Peyer's patch (tissue), 4 donors: ENCODE measurements around the gene TM4SF20. TPM values are rescaled to one million over a fixed set of nuclear protein-coding genes. Genes with fewer than 3 reads are reported as not detected.
"Not testable (repeated sequence)": the region's sequence is repeated elsewhere in the genome, so short reads cannot be mapped to it uniquely, and the experiment has no call there.

Source experiments
- DNase-seq, 3 donors: peaks; one replicate each; pipeline ENCODE4 v3.0.0-alpha.2; 2017 to 2019
- H3K27ac ChIP-seq, 4 donors: fragments of 200-600 bp; sonication (generic); one replicate each; pipeline ENCODE4 v1.5.1; 2016 to 2019
- H3K27me3 ChIP-seq, 2 donors: fragments of 200-600 bp; sonication (generic); one replicate each; pipeline ENCODE4 v1.5.1; 2019
- H3K36me3 ChIP-seq, 3 donors: fragments of 200-600 bp; sonication (generic); one replicate each; pipeline ENCODE4 v1.5.1; 2016 to 2019
- H3K4me1 ChIP-seq, 4 donors: fragments of 200-600 bp; sonication (generic); one replicate each; pipeline ENCODE4 v1.5.1; 2016 to 2019
- H3K4me3 ChIP-seq, 4 donors: fragments of 200-600 bp; sonication (generic); 1 replicate in 3 of 4; 2 replicates in 1 of 4; pipeline ENCODE4 v1.5.1; 2016 to 2019; ENCODE audit warnings: mild to moderate bottlenecking in 1 of 4
- H3K9me3 ChIP-seq, 4 donors: fragments of 200-600 bp; sonication (generic); one replicate each; pipeline ENCODE4 v1.5.1; 2016 to 2019; ENCODE audit warnings: mild to moderate bottlenecking in 1 of 4
- POLR2A ChIP-seq, 2 donors: fragments of 450-650 bp; IDR thresholded peaks; one replicate each; pipeline ENCODE4 v1.5.1; 2017; ENCODE audit warnings: antibody characterized with exemption in 2 of 2, mild to moderate bottlenecking in 2 of 2, moderate library complexity in 2 of 2
- total RNA-seq, 4 donors: library from RNA; depleted of rRNA; stranded (reverse); fragments of >200 nt; gene quantifications; one replicate each; pipeline ENCODE4 v1.1.0, GENCODE V29; 2016
- TF ChIP-seq, protein P1 (sequence below), 6 experiments: fragments of 450-650 bp in 4 of 6; fragments of 200-600 bp in 2 of 6; sonication (generic) in 1 of 6; IDR thresholded peaks; one replicate each; pipeline ENCODE4 v1.5.1; 2017 to 2019; ENCODE audit warnings: antibody characterized with exemption in 6 of 6, mild to moderate bottlenecking in 3 of 6, moderate library complexity in 1 of 6

TM4SF20 gene
- total RNA-seq, 4 donors from 2014 or later, result 4.1 to 489 (median 221) TPM

DNA sequence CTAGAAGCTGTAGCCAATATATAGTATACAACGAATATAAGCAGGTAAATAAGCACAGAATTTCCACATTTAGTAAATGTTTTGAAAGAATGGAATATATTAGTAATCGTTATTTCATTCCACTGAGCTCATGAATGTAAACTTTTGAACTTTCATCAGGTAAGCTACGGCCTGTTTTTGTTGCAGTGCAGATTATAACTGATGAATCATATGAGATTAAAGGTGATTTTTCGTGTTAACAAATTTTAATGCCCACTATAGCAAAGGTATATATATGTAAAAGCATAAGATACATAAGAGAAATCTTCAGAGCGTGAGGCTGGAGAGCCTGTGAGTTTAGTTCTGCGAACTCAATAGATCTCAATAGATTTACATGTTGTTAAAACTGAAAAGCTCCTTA is 7.5 kb upstream of the TM4SF20 start:
- no peak for DNase-seq
- H3K4me3 ChIP-seq, result no peak overlapping the region
- no peaks in the 10 kb centered on the region for H3K27me3 ChIP-seq
- no peaks in the 10 kb centered on the region for H3K36me3 ChIP-seq
- peaks cover 0 to 13% (median 0%) of the 10 kb centered on the region in 4 donors for H3K4me1 ChIP-seq
- TF ChIP-seq, protein P1, sequence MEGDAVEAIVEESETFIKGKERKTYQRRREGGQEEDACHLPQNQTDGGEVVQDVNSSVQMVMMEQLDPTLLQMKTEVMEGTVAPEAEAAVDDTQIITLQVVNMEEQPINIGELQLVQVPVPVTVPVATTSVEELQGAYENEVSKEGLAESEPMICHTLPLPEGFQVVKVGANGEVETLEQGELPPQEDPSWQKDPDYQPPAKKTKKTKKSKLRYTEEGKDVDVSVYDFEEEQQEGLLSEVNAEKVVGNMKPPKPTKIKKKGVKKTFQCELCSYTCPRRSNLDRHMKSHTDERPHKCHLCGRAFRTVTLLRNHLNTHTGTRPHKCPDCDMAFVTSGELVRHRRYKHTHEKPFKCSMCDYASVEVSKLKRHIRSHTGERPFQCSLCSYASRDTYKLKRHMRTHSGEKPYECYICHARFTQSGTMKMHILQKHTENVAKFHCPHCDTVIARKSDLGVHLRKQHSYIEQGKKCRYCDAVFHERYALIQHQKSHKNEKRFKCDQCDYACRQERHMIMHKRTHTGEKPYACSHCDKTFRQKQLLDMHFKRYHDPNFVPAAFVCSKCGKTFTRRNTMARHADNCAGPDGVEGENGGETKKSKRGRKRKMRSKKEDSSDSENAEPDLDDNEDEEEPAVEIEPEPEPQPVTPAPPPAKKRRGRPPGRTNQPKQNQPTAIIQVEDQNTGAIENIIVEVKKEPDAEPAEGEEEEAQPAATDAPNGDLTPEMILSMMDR (IDR thresholded peaks at IDR 0.05), result no peak
- no peak for TF ChIP-seq POLR2A (IDR thresholded peaks at IDR 0.05)
- no peaks in the 10 kb centered on the region for H3K9me3 ChIP-seq
- peak overlapping the region in 3 of 4 donors; percentile 9 to 72 (median 27) for H3K27ac ChIP-seq

DNA sequence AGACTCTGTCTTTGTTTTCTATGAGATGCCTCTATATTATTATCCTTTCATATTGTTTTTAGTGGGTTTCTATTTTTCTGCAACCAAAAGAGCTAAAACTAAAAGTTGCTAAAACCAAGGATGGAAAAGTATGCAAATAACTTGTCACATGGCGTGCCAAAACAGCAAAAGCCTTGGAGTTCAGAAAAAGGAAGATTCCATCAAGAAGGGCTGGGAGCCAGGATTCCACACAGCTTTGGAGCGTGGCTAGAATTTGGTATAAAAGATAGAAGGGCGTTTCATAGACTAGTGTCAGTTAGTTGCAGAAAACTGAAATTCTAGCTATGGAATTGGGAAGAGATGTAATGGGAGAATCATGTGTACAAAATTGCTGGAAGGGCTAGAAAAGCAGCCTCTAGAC is 4.6 kb upstream of the TM4SF20 start:
- peaks cover 0 to 21% (median 0%) of the 10 kb centered on the region in 4 donors for H3K4me1 ChIP-seq
- TF ChIP-seq, protein P1 (IDR thresholded peaks at IDR 0.05), result no peak
- no peak for TF ChIP-seq POLR2A (IDR thresholded peaks at IDR 0.05)
- no peak for DNase-seq
- H3K27me3 ChIP-seq, result no peaks in the 10 kb centered on the region
- peak overlapping the region in 2 of 4 donors; percentile 26 to 29 for H3K4me3 ChIP-seq
- H3K36me3 ChIP-seq, result no peaks in the 10 kb centered on the region
- no peaks in the 10 kb centered on the region for H3K9me3 ChIP-seq
- peak overlapping the region in 3 of 4 donors; percentile 45 to 82 (median 72) for H3K27ac ChIP-seq

DNA sequence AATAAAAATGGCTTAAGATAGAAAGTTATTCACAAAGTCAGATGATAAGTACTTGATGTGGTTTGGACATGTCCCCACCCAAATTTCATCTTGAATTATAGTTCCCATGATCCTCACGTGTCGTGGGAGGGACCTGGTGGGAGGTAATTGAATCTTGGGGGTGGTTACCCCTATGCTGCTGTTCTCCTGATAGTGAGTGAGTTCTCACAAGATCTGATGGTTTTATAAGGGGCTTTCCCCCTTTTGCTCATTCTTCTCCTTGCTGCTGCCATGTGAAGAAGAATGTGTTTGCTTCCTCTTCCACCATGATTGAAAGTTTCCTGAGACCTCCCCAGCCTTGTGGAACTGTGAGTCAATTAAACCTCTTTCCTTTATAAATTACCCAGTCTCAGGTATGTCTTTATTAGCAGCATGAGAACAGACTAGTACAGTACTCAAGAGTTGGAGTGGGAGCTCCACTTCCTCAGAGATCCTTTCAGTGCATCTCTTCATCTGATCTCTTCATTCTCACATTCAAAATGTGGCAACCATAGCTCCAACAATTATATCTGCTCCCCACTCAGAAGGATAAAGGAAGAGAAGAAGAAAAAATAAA is 3.2 kb upstream of the TM4SF20 start:
- not testable (repeated sequence) for H3K36me3 ChIP-seq, H3K4me3 ChIP-seq, H3K27ac ChIP-seq, DNase-seq, H3K27me3 ChIP-seq, H3K9me3 ChIP-seq
- H3K4me1 ChIP-seq, result peaks cover 0 to 21% (median 0%) of the 10 kb centered on the region in 4 donors

DNA sequence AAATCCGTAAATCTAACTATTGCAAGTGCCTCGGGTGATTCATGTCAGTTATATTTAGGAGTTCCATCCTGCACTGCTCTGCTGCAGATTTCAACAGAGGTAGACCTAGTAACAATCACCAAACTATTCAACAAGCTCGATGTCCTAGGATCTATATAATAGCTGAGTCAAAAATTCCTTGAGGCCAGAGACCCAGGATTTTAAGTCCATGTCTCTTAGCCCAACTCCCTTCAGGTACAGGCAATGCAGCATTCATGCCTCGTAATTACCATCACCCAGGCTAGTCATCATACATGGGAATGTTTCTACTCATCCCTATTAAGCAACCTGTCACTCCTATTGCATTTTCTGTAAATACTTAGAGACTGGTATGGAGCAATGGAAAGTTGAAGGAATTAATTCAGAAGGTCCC is 729 bp downstream of the TM4SF20 start:
- no peak for DNase-seq
- TF ChIP-seq POLR2A (IDR thresholded peaks at IDR 0.05), result no peak
- TF ChIP-seq, protein P1 (IDR thresholded peaks at IDR 0.05), result no peak
- H3K27me3 ChIP-seq, result no peaks in the 10 kb centered on the region
- peaks cover 0 to 9% (median 0%) of the 10 kb centered on the region in 4 donors for H3K4me1 ChIP-seq
- no peaks in the 10 kb centered on the region for H3K9me3 ChIP-seq
- no peaks in the 10 kb centered on the region for H3K36me3 ChIP-seq
- peak overlapping the region in 2 of 4 donors; percentile 20 to 64 for H3K27ac ChIP-seq
- peak overlapping the region in 3 of 4 donors; percentile 0 to 54 (median 47) for H3K4me3 ChIP-seq

DNA sequence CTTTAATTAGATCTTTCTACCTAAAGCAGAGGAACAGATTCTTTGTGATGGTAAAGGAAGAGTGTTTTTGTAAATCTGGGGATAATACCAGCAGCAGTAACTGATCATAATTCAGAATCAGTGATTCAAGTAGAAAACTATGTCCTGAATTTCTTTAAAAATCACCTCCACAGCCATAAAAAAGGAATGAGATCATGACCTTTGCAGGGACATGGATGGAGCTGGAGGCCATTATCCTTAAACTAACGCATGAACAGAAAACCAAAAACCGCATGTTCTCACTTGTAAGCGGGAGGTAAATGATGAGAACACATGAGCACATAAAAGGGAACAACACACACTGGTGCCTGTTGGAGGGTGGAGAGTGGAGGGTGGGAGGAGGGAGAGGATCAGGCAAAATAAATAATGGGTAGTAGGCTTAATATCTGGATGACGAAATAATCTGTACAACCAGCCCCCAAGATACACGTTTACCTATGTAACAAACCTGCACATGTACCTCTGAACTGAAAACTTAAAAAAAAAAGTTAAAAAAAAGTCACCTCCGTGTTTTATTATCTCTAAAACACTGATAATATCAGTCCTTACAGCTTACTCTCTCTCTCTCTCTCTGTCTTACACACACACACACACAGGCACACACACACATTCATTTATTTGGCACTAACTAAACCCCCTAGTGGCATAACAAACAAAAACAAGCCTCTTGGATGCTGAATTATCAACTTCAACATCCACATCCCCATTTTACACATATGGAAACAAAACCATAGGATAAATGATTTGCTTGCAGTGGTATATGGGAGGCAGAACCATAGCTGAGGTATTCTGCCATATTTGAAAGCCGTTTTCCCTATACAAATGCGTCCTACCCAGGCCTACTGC is 1.4 kb downstream of the TM4SF20 start:
- Histone ChIP-seq H3K4me3 (peak overlapping the region in 3 of 4 donors; percentile 7 to 54 (median 47)), H3K4me1 (peaks cover 0 to 9% (median 0%) of the 10 kb centered on the region in 4 donors)
- DNase-seq, result no peak

More for the DNA sequence above, 1.4 kb downstream of the TM4SF20 start:
- Histone ChIP-seq H3K27me3 (no peaks in the 10 kb centered on the region), H3K27ac (peak overlapping the region in 3 of 4 donors; percentile 20 to 64 (median 24)), H3K36me3 (no peaks in the 10 kb centered on the region), H3K9me3 (no peaks in the 10 kb centered on the region)
- TF ChIP-seq, protein P1 (IDR thresholded peaks at IDR 0.05), result peak in 3 of 6 experiments; percentile 5 to 26 (median 10)
- no peak for TF ChIP-seq POLR2A (IDR thresholded peaks at IDR 0.05)
